Chondrocyte (in vitro differentiated cells): ENCODE results near the gene ALDH5A1. TPM values are rescaled to one million over a fixed set of nuclear protein-coding genes. Genes with fewer than 3 reads are reported as not detected.

Experiments used
- DNase-seq: peaks from one replicate; pipeline ENCODE4 v3.0.0; 2021; ENCODE audit warnings: mixed read lengths, low spot score
- H3K27ac Mint-ChIP-seq: one replicate; pipeline ENCODE4 v1.8.0; 2021; ENCODE audit warnings: mild to moderate bottlenecking, moderate library complexity, mixed read lengths; ENCODE audit not compliant: unreplicated experiment
- H3K27me3 Mint-ChIP-seq: 2 replicates; pipeline ENCODE4 v1.8.0; 2021; ENCODE audit warnings: low read depth, mixed read lengths
- H3K36me3 Mint-ChIP-seq: 2 replicates; pipeline ENCODE4 v1.8.0; 2021; ENCODE audit warnings: low read depth, mixed read lengths
- H3K4me1 Mint-ChIP-seq: 2 replicates; pipeline ENCODE4 v1.8.0; 2021; ENCODE audit warnings: low read depth, mild to moderate bottlenecking, mixed read lengths
- H3K4me3 Mint-ChIP-seq: one replicate; pipeline ENCODE4 v1.8.0; 2021; ENCODE audit warnings: mild to moderate bottlenecking, moderate library complexity, mixed read lengths; ENCODE audit not compliant: unreplicated experiment
- H3K9me3 Mint-ChIP-seq: 2 replicates; pipeline ENCODE4 v1.8.0; 2021; ENCODE audit warnings: low read depth, mixed read lengths
- CTCF ChIP-seq: fragments of 200-600 bp; sonication (generic); IDR thresholded peaks from 2 replicates; pipeline ENCODE4 v1.5.0; 2021; ENCODE audit warnings: antibody characterized with exemption, mild to moderate bottlenecking, moderate library complexity
- total RNA-seq: library from RNA; stranded (reverse); gene quantifications from 3 replicates; pipeline ENCODE4 v1.2.1, GENCODE V29; 2021

Gene ALDH5A1
- total RNA-seq, 1 donor from 2014 or later, result 7.2 TPM

DNA sequence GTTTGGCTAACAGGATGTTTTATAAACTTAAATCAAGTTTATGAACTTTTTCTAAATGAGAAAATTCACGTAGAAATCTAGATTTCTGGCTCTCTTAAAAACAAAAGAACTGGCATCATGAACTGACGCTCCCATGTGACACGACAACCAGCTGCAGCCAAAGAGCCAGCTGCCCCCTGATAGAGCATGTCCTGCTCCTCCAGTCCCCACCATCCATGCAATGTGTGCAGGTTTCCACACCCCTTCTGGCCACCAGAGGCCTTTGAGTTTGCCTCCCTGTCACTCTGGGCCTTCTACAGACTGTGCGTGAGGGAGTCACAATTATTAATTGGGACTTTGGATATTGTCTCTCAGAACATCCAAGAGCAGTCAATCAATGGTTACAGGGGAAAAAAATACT, 3.8 kb upstream of the ALDH5A1 start:
- H3K36me3 Mint-ChIP-seq, result no peaks in the 10 kb centered on the region
- no peak overlapping the region for H3K27ac Mint-ChIP-seq
- DNase-seq, result no peak
- peaks cover 11% of the 10 kb centered on the region for H3K4me1 Mint-ChIP-seq
- no peak overlapping the region for H3K4me3 Mint-ChIP-seq
- H3K9me3 Mint-ChIP-seq, result no peaks in the 10 kb centered on the region
- H3K27me3 Mint-ChIP-seq, result no peaks in the 10 kb centered on the region
- TF ChIP-seq CTCF, result no peak

- H3K27ac Mint-ChIP-seq, result no peak overlapping the region
- no peak for DNase-seq
- no peaks in the 10 kb centered on the region for H3K27me3 Mint-ChIP-seq
- TF ChIP-seq CTCF, result peak; percentile 55
- no peak overlapping the region for H3K4me3 Mint-ChIP-seq
- H3K4me1 Mint-ChIP-seq, result peaks cover 11% of the 10 kb centered on the region
- H3K36me3 Mint-ChIP-seq, result peaks cover 5% of the 10 kb centered on the region
- H3K9me3 Mint-ChIP-seq, result no peaks in the 10 kb centered on the region
Measured at GRCh38 chr6:24492475-24492874, 2.3 kb upstream of the ALDH5A1 start.

DNA sequence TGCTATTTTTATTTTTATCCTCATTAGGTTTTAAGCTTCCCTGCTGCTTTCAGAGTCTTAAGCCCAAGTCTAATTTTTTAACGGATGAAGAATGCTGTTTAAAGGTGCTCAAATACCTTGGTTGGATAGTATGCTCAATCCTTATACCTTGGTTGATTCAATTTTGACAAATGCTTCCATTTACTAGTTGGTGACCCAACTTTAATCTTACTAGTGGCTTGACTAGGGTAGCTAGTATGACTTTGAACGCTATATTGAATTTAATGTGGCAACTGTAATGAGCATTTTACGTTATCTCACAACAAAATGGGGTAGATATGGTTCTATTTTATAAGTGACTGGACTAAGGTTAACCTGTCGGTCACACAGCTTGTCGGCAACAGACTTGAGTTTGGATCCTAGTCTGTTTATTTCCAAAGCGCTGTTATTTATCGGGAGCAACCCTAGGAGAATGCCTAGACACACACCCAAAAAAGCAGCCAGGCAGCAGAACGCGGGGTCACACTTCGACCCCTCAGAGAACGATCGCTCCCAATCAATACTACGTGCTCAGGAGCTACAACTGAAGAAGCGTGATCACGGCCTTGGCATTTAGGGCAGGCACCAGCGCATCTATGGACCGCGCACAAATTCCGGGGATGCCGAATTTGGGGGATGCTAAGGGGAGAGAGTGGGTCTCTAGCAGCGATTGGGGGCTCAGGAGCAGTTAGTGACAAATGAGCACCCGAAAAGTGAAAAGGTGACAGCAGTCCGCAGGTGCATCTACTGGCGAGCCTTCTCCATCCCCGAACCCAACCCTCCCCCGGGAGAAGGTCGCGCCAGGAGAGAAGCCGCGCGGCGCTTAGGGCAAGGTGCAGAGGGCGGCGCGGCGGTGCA, 586 bp upstream of the ALDH5A1 start:
- peak overlapping the region; percentile 17 for H3K27ac Mint-ChIP-seq

GRCh38 chr6:24497254-24497970, 2.6 kb downstream of the ALDH5A1 start:
- no peak for TF ChIP-seq CTCF
- Mint-ChIP-seq H3K4me1 (peaks cover 11% of the 10 kb centered on the region), H3K36me3 (peaks cover 8% of the 10 kb centered on the region), H3K9me3 (no peaks in the 10 kb centered on the region), H3K27ac (no peak overlapping the region), H3K27me3 (no peaks in the 10 kb centered on the region), H3K4me3 (no peak overlapping the region)
- no peak for DNase-seq

More for the DNA sequence above, 586 bp upstream of the ALDH5A1 start:
- no peaks in the 10 kb centered on the region for H3K27me3 Mint-ChIP-seq
- peak overlapping the region; percentile 75 for H3K4me3 Mint-ChIP-seq
- no peaks in the 10 kb centered on the region for H3K9me3 Mint-ChIP-seq
- H3K36me3 Mint-ChIP-seq, result peaks cover 8% of the 10 kb centered on the region
- no peak for DNase-seq
- TF ChIP-seq CTCF, result no peak
- H3K4me1 Mint-ChIP-seq, result peaks cover 11% of the 10 kb centered on the region

- no peak for TF ChIP-seq CTCF
- no peak for DNase-seq
- H3K27ac Mint-ChIP-seq, result no peak overlapping the region
- H3K36me3 Mint-ChIP-seq, result peaks cover 14% of the 10 kb centered on the region
- no peak overlapping the region for H3K4me3 Mint-ChIP-seq
- no peaks in the 10 kb centered on the region for H3K27me3 Mint-ChIP-seq
- peaks cover 1% of the 10 kb centered on the region for H3K4me1 Mint-ChIP-seq
- no peaks in the 10 kb centered on the region for H3K9me3 Mint-ChIP-seq
Measured at GRCh38 chr6:24500683-24501082, 5.9 kb downstream of the ALDH5A1 start.
